KG1 (cell line): ENCODE data around the gene CD52.
"Not testable (repeated sequence)": the region's sequence is repeated elsewhere in the genome, so short reads cannot be mapped to it uniquely, and the experiment has no call there.

ENCODE experiments used
- DNase-seq: peaks from one replicate; lab custom pipeline; 2025; lab: John Stamatoyannopoulos, UW

The CD52 gene

GRCh38 chr1:26284597-26285347, 33.0 kb upstream of the CD52 start:
- peak; percentile 75 for DNase-seq

DNA sequence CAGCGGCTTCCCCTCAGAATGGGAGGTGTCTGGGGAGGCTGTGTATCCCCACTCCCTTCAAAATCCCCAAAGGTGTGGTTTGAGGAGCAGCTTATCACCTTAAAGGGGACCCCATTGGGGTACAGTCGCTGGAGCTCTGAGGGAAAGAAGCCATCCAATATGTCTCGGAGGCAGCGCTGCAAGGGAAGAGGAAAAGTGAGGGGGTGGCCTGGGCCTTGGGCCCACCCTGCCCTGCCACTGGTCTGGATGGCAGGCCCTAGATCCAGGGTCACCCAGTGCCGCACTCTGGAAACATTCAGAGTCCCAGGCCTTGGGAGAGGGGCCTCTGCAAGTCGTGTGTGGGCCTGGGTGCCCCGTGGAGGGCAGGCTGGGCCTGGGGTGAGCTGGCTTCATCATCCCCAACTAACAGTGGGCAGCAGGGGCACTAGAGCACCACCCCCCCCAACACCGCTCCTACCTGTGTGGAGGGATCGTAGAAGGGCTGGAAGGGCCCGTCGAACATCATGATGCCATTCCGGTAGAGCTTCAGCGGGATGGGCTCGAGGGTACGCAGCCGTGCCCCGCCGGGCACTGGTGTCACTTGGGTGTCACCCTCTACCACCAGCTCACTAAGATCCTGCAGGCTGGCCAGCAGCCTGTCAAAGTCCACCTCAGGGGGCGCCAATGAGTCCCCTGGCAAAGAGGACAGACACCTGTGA, 32.2 kb upstream of the CD52 start:
- no peak for DNase-seq

- no peak for DNase-seq
These were observed 31.7 kb upstream of the CD52 start for GRCh38 chr1:26286064-26286416.

DNA sequence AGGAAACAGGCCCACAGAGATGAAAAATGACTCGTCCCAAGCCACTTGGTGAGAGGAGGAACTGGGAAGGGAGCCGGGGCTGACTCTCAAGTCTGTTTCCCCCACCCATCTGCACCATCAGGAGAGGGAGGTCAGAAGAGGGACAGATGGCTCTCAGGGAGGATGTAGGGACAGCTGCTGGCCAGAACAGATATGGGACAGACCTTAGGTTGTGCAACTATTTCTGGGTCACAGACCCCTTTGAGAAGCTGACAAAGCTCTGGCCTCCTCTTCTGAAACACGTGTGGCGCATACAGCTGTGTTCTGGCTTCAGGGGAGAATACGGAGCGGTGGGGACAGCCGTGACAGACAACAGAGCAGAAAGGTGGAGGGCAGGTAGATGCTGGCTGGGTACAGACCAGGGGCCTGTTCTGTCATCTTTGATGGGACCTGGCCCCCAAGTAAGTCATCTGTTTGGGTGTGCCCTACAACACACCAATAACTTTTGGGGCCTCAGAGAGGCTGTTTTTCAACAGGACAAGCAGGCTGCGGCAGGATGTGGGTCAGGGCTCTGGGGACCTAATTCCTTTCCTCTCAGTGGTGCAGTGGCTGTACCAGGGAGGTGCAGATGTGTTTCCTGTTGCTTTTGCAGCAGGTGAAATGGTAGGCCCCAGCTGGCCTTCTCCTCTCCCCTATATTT, 30.6 kb upstream of the CD52 start:
- peak; percentile 84 for DNase-seq

DNA sequence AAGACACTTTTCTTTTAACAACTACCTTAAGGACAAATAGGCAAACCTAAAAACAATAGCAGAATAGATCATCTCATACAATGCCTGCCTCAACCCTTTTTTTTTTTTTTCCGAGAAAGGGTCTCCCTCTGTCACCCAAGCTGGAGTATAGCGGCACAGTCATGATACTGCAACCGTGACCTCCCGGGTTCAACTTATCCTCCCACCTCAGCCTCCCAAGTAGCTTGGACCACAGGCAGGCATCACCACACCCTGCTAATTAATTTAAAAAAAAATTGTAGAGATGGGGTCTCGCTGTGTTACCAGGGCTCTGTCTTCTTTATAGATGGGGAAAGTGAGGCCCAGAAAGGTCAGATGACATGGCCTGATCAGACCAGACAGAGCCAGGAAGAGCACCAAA, 29.9 kb upstream of the CD52 start:
- no peak for DNase-seq

- DNase-seq = peak; percentile 87
These were observed 29.3 kb upstream of the CD52 start for GRCh38 chr1:26288311-26288941.

DNA sequence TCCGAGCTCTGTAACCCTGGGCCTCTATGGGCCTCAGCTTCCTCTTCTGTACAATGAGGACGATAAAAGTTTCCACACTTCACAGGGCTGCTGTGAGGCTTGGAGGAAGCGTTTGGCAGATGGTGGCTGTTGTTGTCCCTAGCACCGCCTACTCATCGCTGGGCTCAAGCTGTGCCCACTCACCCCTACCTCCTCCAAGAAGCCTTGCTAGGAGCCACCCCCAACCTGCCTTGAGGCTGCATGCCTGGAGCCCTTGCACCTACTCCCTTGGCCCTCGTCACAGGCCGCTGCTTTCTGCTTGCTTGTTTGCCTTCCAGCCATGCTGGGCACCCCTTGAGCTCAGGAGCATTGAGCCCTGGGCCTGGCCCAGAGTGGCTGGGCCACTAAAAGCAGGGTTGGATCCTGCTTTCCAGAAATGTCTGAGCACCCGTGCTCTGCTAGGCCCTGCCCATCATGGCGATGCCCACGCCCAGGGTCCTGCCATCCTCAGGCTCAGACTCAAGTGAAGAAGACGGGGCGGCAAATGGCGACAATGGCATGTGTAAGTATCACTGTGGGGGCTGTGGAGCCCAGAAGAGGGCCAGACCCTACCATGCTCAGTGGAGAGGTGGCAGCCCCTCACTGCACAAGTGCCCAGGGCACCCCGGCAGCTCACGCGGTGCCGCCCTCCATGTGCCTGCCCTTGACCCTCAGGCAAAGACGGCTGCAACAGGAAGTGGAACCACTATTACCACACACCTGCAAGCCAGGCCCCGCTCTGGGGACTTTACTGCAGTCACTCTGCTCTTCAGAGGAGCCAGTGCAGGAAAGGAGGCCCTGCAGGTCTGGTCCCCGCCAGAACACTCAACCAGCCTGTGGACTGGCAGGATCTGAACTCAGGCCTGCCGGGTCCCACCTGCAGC, 28.3 kb upstream of the CD52 start:
- peak; percentile 87 for DNase-seq

DNA sequence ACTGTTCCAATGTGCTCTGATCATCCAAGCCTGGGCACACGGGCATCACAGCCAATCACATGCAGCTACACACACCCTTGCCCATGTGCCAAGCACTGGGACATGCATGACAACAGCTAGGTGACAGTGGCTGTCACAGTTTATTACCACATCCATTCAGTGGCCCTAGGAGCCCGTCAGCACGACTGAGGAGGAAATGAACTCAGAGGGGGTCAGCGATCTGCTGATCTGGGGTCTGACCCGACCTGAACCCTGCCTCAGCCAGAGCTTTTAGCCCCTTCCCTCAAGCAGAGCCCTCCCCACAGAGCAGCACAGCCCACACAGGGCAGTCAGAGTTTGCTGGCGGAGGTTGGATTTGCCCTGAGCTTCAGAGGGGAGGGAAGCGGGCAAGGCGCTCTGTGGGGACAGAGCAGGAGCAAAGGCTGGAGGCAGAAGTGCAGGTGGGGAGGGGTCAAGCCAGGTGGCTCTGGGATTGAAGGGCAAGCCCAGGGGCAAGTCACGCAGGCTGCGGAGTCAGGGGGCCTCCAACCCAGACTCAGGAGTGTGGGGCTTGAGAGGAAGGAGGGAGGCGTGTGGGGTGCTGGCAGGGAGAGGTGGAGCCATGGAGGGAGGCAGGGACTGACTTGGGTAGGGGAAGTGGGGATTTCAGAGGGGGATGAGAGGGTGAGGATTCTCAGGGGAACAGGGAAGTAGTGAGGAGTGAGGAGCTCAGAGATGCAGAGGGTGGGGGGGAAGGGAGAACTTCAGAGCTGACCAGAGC, 27.5 kb upstream of the CD52 start:
- no peak for DNase-seq

DNA sequence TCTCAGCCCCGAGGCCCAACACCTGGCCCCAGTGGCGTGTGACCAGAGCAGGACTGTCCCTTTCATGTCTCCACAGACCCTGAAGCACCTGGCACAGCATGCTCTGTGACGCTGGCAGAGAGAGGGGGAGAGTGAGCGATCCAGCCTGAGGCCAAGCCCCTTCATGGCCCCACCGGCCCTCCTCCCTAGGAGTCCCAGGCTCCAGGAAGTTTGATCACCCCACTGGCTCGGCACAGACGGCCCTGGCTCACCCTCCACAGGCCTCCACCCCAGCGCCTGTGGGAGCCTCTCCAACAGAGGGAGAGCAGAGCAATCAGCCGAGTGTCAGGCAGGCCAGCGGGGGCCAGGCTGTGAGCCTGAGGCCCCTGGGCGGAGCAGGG, 26.9 kb upstream of the CD52 start:
- no peak for DNase-seq

DNA sequence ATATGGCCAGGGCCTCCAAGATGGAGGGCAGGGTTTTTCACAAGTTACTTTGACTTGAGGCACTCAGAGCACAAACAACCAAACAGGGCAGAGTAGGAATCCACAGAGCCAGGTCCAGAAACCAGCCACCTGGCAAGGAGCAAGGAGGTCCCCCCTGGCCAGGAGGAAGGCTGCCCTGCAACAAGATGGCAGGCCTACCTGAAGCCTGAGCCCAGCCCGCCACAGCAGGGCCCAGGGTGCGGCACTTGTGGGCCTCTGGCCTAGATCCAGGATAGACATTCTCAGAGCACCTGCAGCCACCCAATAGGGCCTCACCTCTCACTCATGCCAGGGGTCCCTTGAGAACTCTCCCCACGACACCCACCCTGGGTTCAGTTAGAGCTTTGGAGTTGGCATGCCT, 26.3 kb upstream of the CD52 start:
- no peak for DNase-seq

- DNase-seq = no peak
These were observed 25.8 kb upstream of the CD52 start for GRCh38 chr1:26291939-26292338.

DNA sequence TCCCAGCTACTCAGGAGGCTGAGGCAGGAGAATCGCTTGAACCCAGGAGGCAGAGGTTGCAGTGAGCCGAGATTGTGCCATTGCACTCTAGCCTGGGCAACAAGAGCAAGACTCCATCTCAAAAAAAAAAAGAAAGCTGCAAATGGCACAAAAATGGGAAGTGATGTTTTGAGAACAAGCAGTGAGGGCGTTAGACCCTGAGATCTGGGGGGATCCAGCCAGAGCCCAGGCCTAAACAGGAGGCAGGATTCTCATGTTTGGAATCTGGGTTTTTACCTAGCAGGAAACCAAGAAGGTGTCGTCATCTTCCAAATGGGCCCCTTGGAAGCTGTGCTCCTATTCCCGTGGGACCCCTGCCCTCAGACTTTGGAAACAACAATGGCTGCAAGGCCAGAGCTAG, 25.0 kb upstream of the CD52 start:
- DNase-seq = not testable (repeated sequence)

- no peak for DNase-seq
These were observed 23.8 kb upstream of the CD52 start for GRCh38 chr1:26293911-26294463.

- DNase-seq = no peak
These were observed 22.3 kb upstream of the CD52 start for GRCh38 chr1:26295194-26296138.

- DNase-seq = no peak
These were observed 21.3 kb upstream of the CD52 start for GRCh38 chr1:26296340-26297056.

DNA sequence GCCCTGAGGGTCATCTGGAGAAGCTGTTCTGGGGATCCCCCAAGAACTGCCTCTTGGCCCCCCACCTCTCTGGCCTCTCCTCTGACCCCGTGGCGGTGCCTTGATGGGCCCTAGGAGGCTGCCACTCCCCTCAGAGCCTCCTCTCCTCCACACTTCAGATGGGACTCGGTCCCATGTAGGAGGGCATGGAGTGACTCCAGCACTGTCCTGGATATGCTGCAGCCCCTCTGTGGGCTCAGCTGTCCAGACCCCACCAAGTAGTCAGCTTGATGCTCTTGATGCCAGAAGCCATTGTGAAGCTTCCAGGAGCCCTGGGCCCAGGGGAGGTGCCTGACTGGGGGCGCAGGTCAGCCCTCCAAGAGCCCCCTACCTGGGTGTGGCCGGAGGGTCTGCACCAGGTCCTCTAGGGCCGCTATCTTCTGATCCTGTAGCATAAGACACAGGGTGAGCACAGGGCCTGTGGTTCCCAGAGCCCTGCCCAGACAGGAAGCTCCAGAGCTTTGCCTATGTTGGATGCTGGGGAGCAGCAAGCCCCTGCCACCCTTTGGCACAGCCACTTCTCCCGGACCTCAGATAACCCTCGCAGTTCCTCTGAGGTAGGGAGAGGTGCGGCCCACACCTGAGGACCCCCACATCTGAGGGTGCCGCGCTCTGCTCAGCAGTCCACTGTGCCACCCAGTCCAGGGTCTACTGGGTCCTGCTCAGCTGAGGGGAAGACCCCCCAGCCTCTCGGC, 20.5 kb upstream of the CD52 start:
- DNase-seq = no peak

GRCh38 chr1:26297791-26298124, 20.0 kb upstream of the CD52 start:
- no peak for DNase-seq

DNA sequence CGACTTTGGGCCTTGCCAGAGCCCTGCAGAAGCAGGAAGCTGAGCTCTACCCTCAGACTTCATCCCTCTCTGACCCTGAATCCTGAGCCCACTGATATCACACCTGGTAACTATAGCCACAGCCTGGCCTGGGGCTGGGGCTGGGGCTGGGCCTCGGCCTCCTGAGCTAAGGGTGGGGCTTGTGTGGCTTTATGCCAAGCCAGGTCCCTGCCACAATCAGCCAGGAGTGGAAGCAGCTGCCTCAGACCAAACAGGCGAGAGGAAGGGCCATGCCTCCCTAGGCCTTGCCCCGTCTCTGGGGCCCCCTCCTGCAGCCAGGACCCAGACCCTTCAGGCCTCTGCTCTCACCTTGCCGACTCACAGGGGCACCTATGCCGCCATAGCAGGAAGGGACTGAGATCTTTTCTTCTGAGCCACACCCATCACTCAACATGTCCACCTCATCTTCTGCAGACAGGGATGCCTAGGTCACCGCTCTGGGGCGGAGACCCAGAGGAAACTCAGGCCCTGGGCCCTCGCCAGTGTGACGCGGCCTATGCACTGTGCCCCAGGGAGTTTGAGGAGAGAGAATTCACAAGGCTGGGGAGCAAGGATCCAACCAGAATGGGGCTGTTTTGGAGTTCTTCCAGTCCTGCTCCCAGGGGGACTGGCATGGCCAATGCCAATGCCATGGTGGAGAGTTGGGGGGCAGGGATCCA, 17.0 kb upstream of the CD52 start:
- DNase-seq = no peak
